GM19455 (cell line): Measurements from ENCODE around the gene EXOC1.
"Not testable (repeated sequence)": the region's sequence is repeated elsewhere in the genome, so short reads cannot be mapped to it uniquely, and the experiment has no call there.

Source experiments
- ATAC-seq: cut with Tn5 transposase; IDR thresholded peaks from one replicate; pipeline ENCODE4 v1.9.1; 2021; ENCODE audit not compliant: unreplicated experiment

Gene EXOC1

GRCh38 chr4:55853484-55854046 is at the start of gene EXOC1:
Gene EXOC1, plus strand, starts transcription at chr4:55853648. Its CDS starts 4,676 bp downstream, at chr4:55858324.
- ATAC-seq = peak; percentile 97

GRCh38 chr4:55807556-55807955 is 45.9 kb upstream of the EXOC1 start:
- ATAC-seq = no peak

- ATAC-seq = no peak
Observed at GRCh38 chr4:55808186-55808585, 45.3 kb upstream of the EXOC1 start.

GRCh38 chr4:55808632-55809031 is 44.8 kb upstream of the EXOC1 start:
- ATAC-seq = no peak

GRCh38 chr4:55817691-55818090 is 35.8 kb upstream of the EXOC1 start:
- ATAC-seq = no peak

GRCh38 chr4:55819634-55820033 is 33.8 kb upstream of the EXOC1 start, which contains the start of gene EXOC1L:
Gene EXOC1L, plus strand, starts transcription at chr4:55819790. Its CDS starts 237 bp downstream, at chr4:55820027.
- ATAC-seq = no peak

- ATAC-seq = no peak
Observed at GRCh38 chr4:55820279-55820678, 33.2 kb upstream of the EXOC1 start.

GRCh38 chr4:55822329-55822728 is 31.1 kb upstream of the EXOC1 start:
- ATAC-seq = no peak

GRCh38 chr4:55824865-55825264 is 28.6 kb upstream of the EXOC1 start:
- ATAC-seq = no peak

GRCh38 chr4:55826986-55827385 is 26.5 kb upstream of the EXOC1 start:
- no peak for ATAC-seq

GRCh38 chr4:55827582-55827981 is 25.9 kb upstream of the EXOC1 start:
- ATAC-seq = no peak

- no peak for ATAC-seq
Observed at GRCh38 chr4:55830048-55830447, 23.4 kb upstream of the EXOC1 start.

GRCh38 chr4:55830716-55831115 is 22.7 kb upstream of the EXOC1 start:
- no peak for ATAC-seq

- no peak for ATAC-seq
Observed at GRCh38 chr4:55834086-55834795, 19.2 kb upstream of the EXOC1 start.

- no peak for ATAC-seq
Observed at GRCh38 chr4:55837903-55838302, 15.5 kb upstream of the EXOC1 start.

GRCh38 chr4:55838356-55838755 is 15.1 kb upstream of the EXOC1 start:
- ATAC-seq = no peak

- no peak for ATAC-seq
Observed at GRCh38 chr4:55838952-55839351, 14.5 kb upstream of the EXOC1 start.

GRCh38 chr4:55840956-55841355 is 12.5 kb upstream of the EXOC1 start:
- no peak for ATAC-seq

- not testable (repeated sequence) for ATAC-seq
Observed at GRCh38 chr4:55841373-55842239, 11.8 kb upstream of the EXOC1 start.

- ATAC-seq = not testable (repeated sequence)
Observed at GRCh38 chr4:55842312-55842711, 11.1 kb upstream of the EXOC1 start.

GRCh38 chr4:55849724-55850123 is 3.7 kb upstream of the EXOC1 start:
- no peak for ATAC-seq

- ATAC-seq = no peak
Observed at GRCh38 chr4:55851885-55852284, 1.6 kb upstream of the EXOC1 start.
